GM21423 (cell line): ENCODE measurements around the gene CISTR.
"Not testable (repeated sequence)": the region's sequence is repeated elsewhere in the genome, so short reads cannot be mapped to it uniquely, and the experiment has no call there.

ENCODE experiments used
- ATAC-seq: cut with Tn5 transposase; IDR thresholded peaks from one replicate; pipeline ENCODE4 v1.9.1; 2021; ENCODE audit warnings: mild to moderate bottlenecking, moderate library complexity; ENCODE audit not compliant: unreplicated experiment

The CISTR gene

GRCh38 chr12:53720946-53721345 lies 30.8 kb downstream of the CISTR start:
- no peak for ATAC-seq

- no peak for ATAC-seq
Observed at GRCh38 chr12:53719649-53720048, 32.1 kb downstream of the CISTR start.

- ATAC-seq, result not testable (repeated sequence)
Observed at GRCh38 chr12:53718567-53718966, 33.2 kb downstream of the CISTR start.

DNA sequence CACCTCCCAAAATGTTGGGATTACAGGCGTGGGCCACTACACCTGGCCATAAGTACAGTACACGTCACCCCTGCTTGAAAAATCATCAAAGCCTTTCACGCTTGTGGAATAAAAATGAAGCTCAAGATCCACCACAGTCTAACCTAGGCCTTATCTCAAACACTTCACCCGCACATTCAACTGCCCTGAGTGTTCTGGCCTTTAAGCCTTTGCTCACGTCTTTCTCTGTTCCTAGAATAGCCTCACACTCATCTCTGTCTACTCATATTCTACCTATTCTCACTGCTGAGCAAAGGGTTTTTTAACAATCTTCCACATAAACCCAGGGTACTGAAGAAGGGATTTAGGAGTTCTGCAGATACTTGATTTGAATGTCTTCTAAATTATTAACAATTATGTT lies 34.5 kb downstream of the CISTR start:
- ATAC-seq, result no peak

DNA sequence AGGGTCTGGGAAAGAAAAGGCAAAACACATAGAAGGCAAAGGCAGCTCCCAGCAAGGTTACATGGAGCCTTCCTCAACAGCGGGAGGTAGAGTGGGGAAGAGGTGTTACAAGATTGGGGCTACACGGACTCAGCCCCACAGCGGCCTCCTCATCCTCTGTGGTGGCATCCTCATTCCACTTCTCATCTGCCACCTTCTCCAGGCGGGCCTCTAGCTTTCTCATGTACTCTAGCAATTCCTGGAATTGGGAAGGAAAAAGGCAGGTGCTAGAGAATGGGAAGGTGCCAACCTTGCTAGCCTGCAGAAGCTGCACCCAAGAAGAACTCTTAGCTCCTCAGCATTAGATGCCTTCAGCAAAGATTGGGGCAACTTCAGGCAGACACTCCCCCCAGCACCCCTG lies 37.8 kb downstream of the CISTR start:
- ATAC-seq, result no peak

GRCh38 chr12:53713516-53713915 lies 38.3 kb downstream of the CISTR start:
- no peak for ATAC-seq

DNA sequence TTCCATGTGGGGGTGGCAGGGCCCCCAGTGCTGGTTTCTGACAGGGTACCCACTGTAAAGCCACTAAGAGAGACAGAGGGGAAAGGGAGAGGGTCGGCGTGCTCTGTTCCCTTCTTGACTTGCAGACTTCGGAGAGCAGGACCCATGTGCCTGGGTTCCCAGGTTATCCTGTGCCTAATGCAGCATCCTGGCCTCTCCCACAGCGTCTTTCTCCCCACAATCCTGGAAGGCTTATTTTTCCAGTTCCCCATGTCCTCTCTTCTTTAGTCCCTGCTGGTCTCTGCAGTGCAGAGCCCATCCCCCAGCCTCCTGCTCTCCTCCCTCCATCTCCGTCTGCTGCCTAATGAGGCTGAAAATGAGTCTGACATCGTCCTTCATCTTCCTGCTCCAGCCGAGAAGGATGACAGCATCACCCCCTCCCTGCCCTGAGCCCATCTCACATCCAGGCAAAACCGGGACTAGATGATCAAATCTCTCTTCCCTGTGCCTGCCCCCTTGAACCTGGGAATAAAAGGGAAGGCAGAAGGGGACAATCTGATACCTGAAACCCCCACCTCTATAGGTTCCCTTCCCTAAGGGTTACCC lies 39.6 kb downstream of the CISTR start:
- no peak for ATAC-seq

DNA sequence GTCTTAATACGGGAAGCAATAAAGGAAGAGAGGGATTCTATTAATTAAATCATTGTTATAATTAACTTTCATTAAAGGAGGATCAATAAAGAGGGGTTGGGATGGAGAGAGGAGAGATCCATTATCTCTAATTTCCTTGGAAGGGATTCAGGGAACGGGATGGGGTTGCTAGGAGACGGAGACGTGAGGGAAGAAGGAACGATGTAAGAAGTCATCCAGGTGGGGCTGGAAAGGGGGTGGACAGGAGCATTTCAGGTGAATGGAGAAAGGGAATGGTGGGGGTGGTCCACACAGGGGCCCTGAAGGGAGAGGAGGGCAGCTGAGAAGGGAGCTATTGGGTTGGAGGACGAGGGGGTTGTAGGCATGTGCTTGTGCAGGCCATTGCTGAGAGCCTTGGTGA lies 41.7 kb downstream of the CISTR start:
- ATAC-seq, result no peak

- ATAC-seq, result no peak
Observed at GRCh38 chr12:53709671-53710070, 42.1 kb downstream of the CISTR start.

DNA sequence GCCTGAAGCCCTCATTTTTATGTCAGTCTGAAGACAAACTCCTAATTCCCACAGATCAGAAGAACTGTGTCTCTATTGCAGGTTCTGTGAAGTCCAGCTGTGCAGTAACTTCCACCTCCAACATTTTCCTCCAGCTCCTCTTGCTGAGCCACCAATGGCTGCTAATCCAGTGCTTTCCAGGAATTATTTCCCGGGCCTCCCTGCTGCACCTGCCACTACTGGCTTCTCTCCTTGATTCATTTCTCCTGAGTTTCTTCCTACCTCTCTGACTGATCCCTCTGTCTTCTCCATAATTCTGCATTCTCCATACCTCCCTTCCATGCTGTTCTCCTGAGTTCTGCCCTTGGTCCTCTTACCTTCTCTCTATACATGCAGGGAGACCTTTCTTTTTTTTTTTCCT lies 45.7 kb downstream of the CISTR start:
- no peak for ATAC-seq

DNA sequence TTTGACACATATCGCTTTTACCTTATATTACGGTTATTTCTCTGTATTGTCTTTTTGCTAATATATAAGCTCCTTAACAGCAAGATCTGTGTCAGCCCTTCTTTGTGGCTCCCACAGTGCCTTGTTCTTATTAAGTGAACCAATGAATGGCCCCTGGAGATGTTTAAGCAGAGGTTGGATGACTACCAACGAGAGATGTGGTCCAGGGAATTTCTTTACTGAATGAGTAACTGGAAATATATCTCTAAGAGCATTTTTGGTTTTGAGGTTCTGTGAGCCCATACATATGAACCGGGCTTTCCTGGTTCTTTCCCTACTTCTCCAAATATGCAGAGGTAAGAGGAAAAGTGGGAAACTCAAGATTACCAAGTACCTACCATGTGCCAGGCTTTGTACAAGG lies 48.0 kb downstream of the CISTR start:
- no peak for ATAC-seq

DNA sequence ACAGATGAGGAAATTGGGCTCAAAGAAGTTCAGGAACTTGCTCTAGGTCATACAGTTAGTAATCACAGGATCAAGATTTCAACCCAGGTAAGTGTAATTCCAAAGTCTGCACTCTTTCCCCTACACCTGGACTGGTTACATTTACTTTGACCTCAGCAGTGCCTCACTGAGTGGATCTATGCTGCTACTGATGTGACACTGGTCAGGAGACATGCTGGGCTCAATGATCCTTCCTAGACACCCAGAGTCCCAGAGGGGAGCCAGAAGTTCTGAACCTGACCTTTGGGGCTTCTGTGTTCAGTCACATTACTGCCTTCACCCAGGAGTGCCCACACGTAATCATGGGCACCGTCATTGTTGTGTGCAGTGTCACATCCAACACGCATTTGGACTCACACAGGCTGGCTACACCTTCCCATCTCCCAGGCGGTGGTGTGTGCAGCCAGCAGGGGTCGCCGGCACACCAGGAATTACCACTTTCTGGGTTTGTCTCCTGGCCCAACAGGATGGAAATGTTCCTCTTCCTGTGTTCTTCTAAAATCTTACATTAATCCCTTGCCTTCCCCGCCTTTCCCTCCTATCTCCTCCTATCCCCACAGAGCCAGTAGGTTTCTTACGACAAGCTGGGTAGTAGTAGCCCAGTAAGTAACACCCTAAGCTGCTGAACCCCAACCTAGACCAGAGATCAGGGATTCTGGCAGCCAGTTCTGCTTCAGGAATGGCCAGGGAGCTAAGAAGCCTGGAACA lies 50.1 kb downstream of the CISTR start:
- no peak for ATAC-seq

GRCh38 chr12:53700567-53700966 lies 51.2 kb downstream of the CISTR start:
- ATAC-seq, result no peak

GRCh38 chr12:53699678-53700025 lies 52.1 kb downstream of the CISTR start:
- ATAC-seq, result no peak

- ATAC-seq, result no peak
Observed at GRCh38 chr12:53698948-53699677, 52.7 kb downstream of the CISTR start.

- ATAC-seq, result no peak
Observed at GRCh38 chr12:53696655-53697331, 55.0 kb downstream of the CISTR start.
